Tibial artery (tissue), 4 donors: ENCODE data around the gene SATL1.
"Not testable (repeated sequence)": the region's sequence is repeated elsewhere in the genome, so short reads cannot be mapped to it uniquely, and the experiment has no call there.

Experiments used
- DNase-seq, 2 donors: peaks; one replicate each; pipeline ENCODE4 v3.0.0-alpha.2; 2019
- H3K27ac ChIP-seq, 2 donors: fragments of 200-600 bp; sonication (generic) in 1 of 2; 1 replicate in 1 of 2; 2 replicates in 1 of 2; pipeline ENCODE4 v1.5.1; 2018 to 2019; ENCODE audit warnings: mild to moderate bottlenecking in 1 of 2
- H3K27me3 ChIP-seq, 2 donors: fragments of 200-600 bp; sonication (generic) in 1 of 2; one replicate each; pipeline versions ENCODE4 v1.5.1 to v1.6.0; 2016 to 2019
- H3K36me3 ChIP-seq, 3 donors: fragments of 200-600 bp; sonication (generic) in 2 of 3; one replicate each; pipeline ENCODE4 v1.5.1; 2016 to 2019; ENCODE audit warnings: mild to moderate bottlenecking in 2 of 3
- H3K4me1 ChIP-seq, 4 donors: fragments of 200-600 bp; sonication (generic) in 2 of 4; 1 replicate in 3 of 4; 2 replicates in 1 of 4; pipeline ENCODE4 v1.5.1; 2016 to 2019
- H3K4me3 ChIP-seq, 2 donors: fragments of 200-600 bp; sonication (generic) in 1 of 2; 1 replicate in 1 of 2; 2 replicates in 1 of 2; pipeline ENCODE4 v1.5.1; 2018 to 2019; ENCODE audit warnings: mild to moderate bottlenecking in 2 of 2
- H3K9me3 ChIP-seq, 3 donors: fragments of 200-600 bp; sonication (generic) in 1 of 3; one replicate each; pipeline ENCODE4 v1.5.1; 2016 to 2019
- intact Hi-C: fragments of 100-400 bp; cut with DNase I; formaldehyde crosslinking; loops from one replicate; pipeline ENCODE4 v1.15.0; 2023; ENCODE audit warnings: low total_unique reads
- TF ChIP-seq, protein P1 (sequence below), 2 experiments: fragments of 200-600 bp in 1 of 2; fragments of 450-650 bp in 1 of 2; IDR thresholded peaks; one replicate each; pipeline ENCODE4 v1.5.1; 2017 to 2019; ENCODE audit warnings: antibody characterized with exemption in 2 of 2, mild to moderate bottlenecking in 1 of 2, moderate library complexity in 1 of 2

Gene SATL1, protein sequence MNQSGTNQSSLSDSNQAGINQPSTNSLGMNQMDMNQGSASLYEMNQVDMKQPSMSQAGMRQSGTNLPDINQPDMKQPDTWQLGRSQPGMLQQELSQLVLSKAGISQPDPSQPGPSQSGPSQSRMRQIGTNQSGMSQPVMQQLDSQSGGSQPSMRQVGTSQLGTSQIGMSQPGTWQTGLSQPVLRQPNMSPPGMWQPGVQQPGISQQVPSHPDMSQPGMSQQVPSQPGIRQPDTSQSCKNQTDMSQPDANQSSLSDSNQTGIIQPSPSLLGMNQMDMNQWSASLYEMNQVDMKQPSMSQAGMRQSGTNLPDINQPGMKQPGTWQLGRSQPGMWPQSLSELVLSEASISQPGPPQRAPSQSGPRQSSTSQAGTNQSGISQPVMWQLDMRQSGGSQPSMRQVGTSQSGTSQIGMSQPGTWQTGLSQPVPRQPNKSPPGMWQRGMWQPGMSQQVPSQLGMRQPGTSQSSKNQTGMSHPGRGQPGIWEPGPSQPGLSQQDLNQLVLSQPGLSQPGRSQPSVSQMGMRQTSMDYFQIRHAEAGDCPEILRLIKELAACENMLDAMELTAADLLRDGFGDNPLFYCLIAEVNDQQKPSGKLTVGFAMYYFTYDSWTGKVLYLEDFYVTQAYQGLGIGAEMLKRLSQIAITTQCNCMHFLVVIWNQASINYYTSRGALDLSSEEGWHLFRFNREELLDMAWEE

DNA sequence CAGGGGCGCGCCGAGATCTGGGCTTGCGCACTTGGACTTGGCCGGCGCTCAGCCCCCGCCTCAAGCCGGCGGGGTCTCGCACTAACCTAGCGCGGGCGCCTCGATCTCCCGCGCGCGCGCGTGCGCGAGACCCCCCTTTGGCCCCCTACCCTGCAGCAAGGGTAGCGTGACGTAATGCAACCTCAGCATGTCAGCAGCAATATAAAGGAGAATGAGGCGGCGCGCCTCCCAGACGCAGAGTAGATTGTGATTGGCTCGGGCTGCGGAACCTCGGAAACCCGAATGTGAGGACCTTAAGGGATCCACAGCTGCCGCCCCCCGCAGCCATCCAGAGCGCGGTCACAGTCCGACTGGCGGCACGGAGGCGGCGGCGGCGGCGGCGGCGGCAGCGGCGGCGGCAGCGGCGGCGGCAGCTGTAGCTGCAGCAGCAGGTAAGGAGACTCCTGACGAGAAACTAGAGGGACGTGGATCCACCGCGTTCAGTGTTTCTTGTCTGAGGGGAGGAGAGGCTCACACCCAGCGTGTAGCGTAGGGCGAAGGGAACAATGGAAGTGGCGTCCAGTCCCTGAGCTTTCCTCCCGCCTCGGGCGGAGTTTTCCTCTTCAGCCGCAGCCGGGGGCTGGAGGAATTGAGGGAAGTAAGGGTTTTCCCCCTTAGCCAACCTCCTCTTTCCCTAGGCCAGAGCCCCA lies at the start of gene SATL1, which contains the start of gene ZNF711:
Gene SATL1 (minus strand): TSS at position 19 of the 689 bp plus-strand sequence. CDS start 134,811 bp downstream, outside the sequence.
Gene ZNF711 (plus strand): TSS at position 231 of the 689 bp plus-strand sequence. CDS start 3,582 bp downstream, outside the sequence.
- no peaks in the 10 kb centered on the region for H3K36me3 ChIP-seq
- intact Hi-C loops, result no loop called here
- peak; percentile 20 to 61 for DNase-seq
- H3K27ac ChIP-seq, result peak within 1 kb of the TSS; percentile 59 to 61
- no peaks in the 10 kb centered on the region for H3K9me3 ChIP-seq
- no peaks in the 10 kb centered on the region for H3K27me3 ChIP-seq
- TF ChIP-seq, protein P1, sequence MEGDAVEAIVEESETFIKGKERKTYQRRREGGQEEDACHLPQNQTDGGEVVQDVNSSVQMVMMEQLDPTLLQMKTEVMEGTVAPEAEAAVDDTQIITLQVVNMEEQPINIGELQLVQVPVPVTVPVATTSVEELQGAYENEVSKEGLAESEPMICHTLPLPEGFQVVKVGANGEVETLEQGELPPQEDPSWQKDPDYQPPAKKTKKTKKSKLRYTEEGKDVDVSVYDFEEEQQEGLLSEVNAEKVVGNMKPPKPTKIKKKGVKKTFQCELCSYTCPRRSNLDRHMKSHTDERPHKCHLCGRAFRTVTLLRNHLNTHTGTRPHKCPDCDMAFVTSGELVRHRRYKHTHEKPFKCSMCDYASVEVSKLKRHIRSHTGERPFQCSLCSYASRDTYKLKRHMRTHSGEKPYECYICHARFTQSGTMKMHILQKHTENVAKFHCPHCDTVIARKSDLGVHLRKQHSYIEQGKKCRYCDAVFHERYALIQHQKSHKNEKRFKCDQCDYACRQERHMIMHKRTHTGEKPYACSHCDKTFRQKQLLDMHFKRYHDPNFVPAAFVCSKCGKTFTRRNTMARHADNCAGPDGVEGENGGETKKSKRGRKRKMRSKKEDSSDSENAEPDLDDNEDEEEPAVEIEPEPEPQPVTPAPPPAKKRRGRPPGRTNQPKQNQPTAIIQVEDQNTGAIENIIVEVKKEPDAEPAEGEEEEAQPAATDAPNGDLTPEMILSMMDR (IDR thresholded peaks at IDR 0.05), result no peak
- peak within 1 kb of the TSS; percentile 60 to 64 for H3K4me3 ChIP-seq
- peaks cover 0 to 9% (median 0%) of the 10 kb centered on the region in 4 donors for H3K4me1 ChIP-seq

GRCh38 chrX:85288992-85289723 lies 45.6 kb upstream of the SATL1 start:
- no peak overlapping the region for H3K27ac ChIP-seq
- peaks cover 0 to 4% (median 0%) of the 10 kb centered on the region in 3 donors for H3K9me3 ChIP-seq
- no peaks in the 10 kb centered on the region for H3K27me3 ChIP-seq
- H3K4me1 ChIP-seq, result no peaks in the 10 kb centered on the region
- TF ChIP-seq, protein P1 (IDR thresholded peaks at IDR 0.05), result no peak
- no peaks in the 10 kb centered on the region for H3K36me3 ChIP-seq
- no peak for DNase-seq
- intact Hi-C loops, result no loop called here
- no peak overlapping the region for H3K4me3 ChIP-seq

GRCh38 chrX:85285286-85285685 lies 41.7 kb upstream of the SATL1 start:
- H3K4me1 ChIP-seq, H3K27me3 ChIP-seq, H3K4me3 ChIP-seq, H3K36me3 ChIP-seq, intact Hi-C loops, H3K9me3 ChIP-seq, H3K27ac ChIP-seq, DNase-seq: not testable (repeated sequence)

- DNase-seq, result no peak
- TF ChIP-seq, protein P1 (IDR thresholded peaks at IDR 0.05), result no peak
- Histone ChIP-seq H3K27ac (peak overlapping the region; percentile 59 to 61), H3K27me3 (no peaks in the 10 kb centered on the region), H3K4me1 (peaks cover 0 to 9% (median 0%) of the 10 kb centered on the region in 4 donors), H3K4me3 (peak overlapping the region; percentile 60 to 64), H3K36me3 (no peaks in the 10 kb centered on the region), H3K9me3 (no peaks in the 10 kb centered on the region)
- intact Hi-C loops, result no loop called here
Observed at GRCh38 chrX:85244450-85245211, 1.1 kb upstream of the SATL1 start.

- Histone ChIP-seq H3K9me3 (no peaks in the 10 kb centered on the region), H3K4me1 (peaks cover 0 to 9% (median 0%) of the 10 kb centered on the region in 4 donors), H3K27ac (peak overlapping the region in 1 of 2 donors; percentile 59), H3K4me3 (peak overlapping the region; percentile 60 to 64), H3K27me3 (no peaks in the 10 kb centered on the region), H3K36me3 (no peaks in the 10 kb centered on the region)
- intact Hi-C loops, result no loop called here
- TF ChIP-seq, protein P1 (IDR thresholded peaks at IDR 0.05), result no peak
- DNase-seq, result no peak
Observed at GRCh38 chrX:85243155-85243554, 424 bp downstream of the SATL1 start.
